ENCODE results near the gene PCBP1. TPM values are rescaled to one million over a fixed set of nuclear protein-coding genes. Genes with fewer than 3 reads are reported as not detected.
"Not testable (repeated sequence)": the region's sequence is repeated elsewhere in the genome, so short reads cannot be mapped to it uniquely, and the experiment has no call there.

PCBP1 gene
- polyA plus RNA-seq, 1 donor = 298 TPM

GRCh38 chr2:70095720-70096670, 8.7 kb downstream of the PCBP1 start:
- WGBS (ENCODE audit: insufficient coverage, low lambda C conversion rate) = 100% methylated on average over 1 of the region's 16 CpGs
- Histone ChIP-seq H3K9me3 (ENCODE audit: control insufficient read depth, low read depth, low read length) (no peaks in the 10 kb centered on the region), H3K4me1 (ENCODE audit: control insufficient read depth, insufficient read depth, low read length) (no peaks in the 10 kb centered on the region), H3K27ac (ENCODE audit: low read length) (no peak overlapping the region), H3K4me3 (ENCODE audit: low read length) (no peak overlapping the region), H3K27me3 (ENCODE audit: control insufficient read depth, insufficient read depth, low read length) (no peaks in the 10 kb centered on the region), H3K36me3 (ENCODE audit: control insufficient read depth, insufficient read depth, low read length) (no peaks in the 10 kb centered on the region)
- DNase-seq = no peak

GRCh38 chr2:70098032-70098431, 10.8 kb downstream of the PCBP1 start:
- Histone ChIP-seq H3K4me3 (ENCODE audit: low read length) (no peak overlapping the region), H3K27ac (ENCODE audit: low read length) (no peak overlapping the region), H3K27me3 (ENCODE audit: control insufficient read depth, insufficient read depth, low read length) (no peaks in the 10 kb centered on the region), H3K36me3 (ENCODE audit: control insufficient read depth, insufficient read depth, low read length) (no peaks in the 10 kb centered on the region), H3K4me1 (ENCODE audit: control insufficient read depth, insufficient read depth, low read length) (no peaks in the 10 kb centered on the region), H3K9me3 (ENCODE audit: control insufficient read depth, low read depth, low read length) (no peaks in the 10 kb centered on the region)
- WGBS (ENCODE audit: insufficient coverage, low lambda C conversion rate) = no CpG with 5 or more reads among the region's 4 CpGs
- DNase-seq = no peak

- H3K4me1 ChIP-seq (ENCODE audit: control insufficient read depth, insufficient read depth, low read length) = no peaks in the 10 kb centered on the region
- H3K4me3 ChIP-seq (ENCODE audit: low read length) = no peak overlapping the region
- no peaks in the 10 kb centered on the region for H3K36me3 ChIP-seq (ENCODE audit: control insufficient read depth, insufficient read depth, low read length)
- no peak for DNase-seq
- H3K9me3 ChIP-seq (ENCODE audit: control insufficient read depth, low read depth, low read length) = no peaks in the 10 kb centered on the region
- no peak overlapping the region for H3K27ac ChIP-seq (ENCODE audit: low read length)
- no peaks in the 10 kb centered on the region for H3K27me3 ChIP-seq (ENCODE audit: control insufficient read depth, insufficient read depth, low read length)
- WGBS (ENCODE audit: insufficient coverage, low lambda C conversion rate) = no CpG with 5 or more reads among the region's 2 CpGs
Measured at GRCh38 chr2:70099270-70099669, 12.0 kb downstream of the PCBP1 start.

- no peaks in the 10 kb centered on the region for H3K4me1 ChIP-seq (ENCODE audit: control insufficient read depth, insufficient read depth, low read length)
- DNase-seq = no peak
- no peaks in the 10 kb centered on the region for H3K27me3 ChIP-seq (ENCODE audit: control insufficient read depth, insufficient read depth, low read length)
- no peak overlapping the region for H3K4me3 ChIP-seq (ENCODE audit: low read length)
- no CpG with 5 or more reads among the region's 6 CpGs for WGBS (ENCODE audit: insufficient coverage, low lambda C conversion rate)
- H3K9me3 ChIP-seq (ENCODE audit: control insufficient read depth, low read depth, low read length) = no peaks in the 10 kb centered on the region
- H3K27ac ChIP-seq (ENCODE audit: low read length) = no peak overlapping the region
- H3K36me3 ChIP-seq (ENCODE audit: control insufficient read depth, insufficient read depth, low read length) = no peaks in the 10 kb centered on the region
Measured at GRCh38 chr2:70101174-70101573, 13.9 kb downstream of the PCBP1 start.

- not testable (repeated sequence) for H3K27ac ChIP-seq (ENCODE audit: low read length); H3K36me3 ChIP-seq (ENCODE audit: control insufficient read depth, insufficient read depth, low read length); H3K9me3 ChIP-seq (ENCODE audit: control insufficient read depth, low read depth, low read length); H3K27me3 ChIP-seq (ENCODE audit: control insufficient read depth, insufficient read depth, low read length); H3K4me1 ChIP-seq (ENCODE audit: control insufficient read depth, insufficient read depth, low read length); H3K4me3 ChIP-seq (ENCODE audit: low read length); DNase-seq
- no CpG with 5 or more reads among the region's 11 CpGs for WGBS (ENCODE audit: insufficient coverage, low lambda C conversion rate)
Measured at GRCh38 chr2:70101686-70102085, 14.4 kb downstream of the PCBP1 start.

- H3K27ac ChIP-seq (ENCODE audit: low read length); H3K4me3 ChIP-seq (ENCODE audit: low read length); H3K36me3 ChIP-seq (ENCODE audit: control insufficient read depth, insufficient read depth, low read length); DNase-seq; H3K9me3 ChIP-seq (ENCODE audit: control insufficient read depth, low read depth, low read length); H3K27me3 ChIP-seq (ENCODE audit: control insufficient read depth, insufficient read depth, low read length); H3K4me1 ChIP-seq (ENCODE audit: control insufficient read depth, insufficient read depth, low read length): not testable (repeated sequence)
- WGBS (ENCODE audit: insufficient coverage, low lambda C conversion rate) = 95% methylated on average over 4 of the region's 29 CpGs
Measured at GRCh38 chr2:70102323-70102905, 15.1 kb downstream of the PCBP1 start.

- no peak for DNase-seq
- H3K36me3 ChIP-seq (ENCODE audit: control insufficient read depth, insufficient read depth, low read length) = no peaks in the 10 kb centered on the region
- WGBS (ENCODE audit: insufficient coverage, low lambda C conversion rate) = no CpG with 5 or more reads among the region's 5 CpGs
- H3K27ac ChIP-seq (ENCODE audit: low read length) = peak overlapping the region; percentile 68
- H3K4me3 ChIP-seq (ENCODE audit: low read length) = no peak overlapping the region
- no peaks in the 10 kb centered on the region for H3K27me3 ChIP-seq (ENCODE audit: control insufficient read depth, insufficient read depth, low read length)
- peaks cover 15% of the 10 kb centered on the region for H3K4me1 ChIP-seq (ENCODE audit: control insufficient read depth, insufficient read depth, low read length)
- H3K9me3 ChIP-seq (ENCODE audit: control insufficient read depth, low read depth, low read length) = no peaks in the 10 kb centered on the region
Measured at GRCh38 chr2:70103531-70104061, 16.3 kb downstream of the PCBP1 start.

- Histone ChIP-seq H3K9me3 (ENCODE audit: control insufficient read depth, low read depth, low read length) (no peaks in the 10 kb centered on the region), H3K27ac (ENCODE audit: low read length) (peak overlapping the region; percentile 68), H3K4me1 (ENCODE audit: control insufficient read depth, insufficient read depth, low read length) (peaks cover 22% of the 10 kb centered on the region), H3K36me3 (ENCODE audit: control insufficient read depth, insufficient read depth, low read length) (no peaks in the 10 kb centered on the region), H3K27me3 (ENCODE audit: control insufficient read depth, insufficient read depth, low read length) (no peaks in the 10 kb centered on the region), H3K4me3 (ENCODE audit: low read length) (no peak overlapping the region)
- 31% methylated on average over 3 of the region's 11 CpGs for WGBS (ENCODE audit: insufficient coverage, low lambda C conversion rate)
- DNase-seq = peak; percentile 63 to 90
Measured at GRCh38 chr2:70104231-70105111, 17.2 kb downstream of the PCBP1 start.

- not testable (repeated sequence) for H3K27me3 ChIP-seq (ENCODE audit: control insufficient read depth, insufficient read depth, low read length); H3K36me3 ChIP-seq (ENCODE audit: control insufficient read depth, insufficient read depth, low read length); H3K4me3 ChIP-seq (ENCODE audit: low read length); DNase-seq; H3K9me3 ChIP-seq (ENCODE audit: control insufficient read depth, low read depth, low read length); H3K27ac ChIP-seq (ENCODE audit: low read length)
- peaks cover 22% of the 10 kb centered on the region for H3K4me1 ChIP-seq (ENCODE audit: control insufficient read depth, insufficient read depth, low read length)
- no CpG with 5 or more reads among the region's 8 CpGs for WGBS (ENCODE audit: insufficient coverage, low lambda C conversion rate)
Measured at GRCh38 chr2:70106138-70106537, 18.9 kb downstream of the PCBP1 start.

GRCh38 chr2:70110397-70110796, 23.1 kb downstream of the PCBP1 start:
- H3K27me3 ChIP-seq (ENCODE audit: control insufficient read depth, insufficient read depth, low read length); DNase-seq; H3K36me3 ChIP-seq (ENCODE audit: control insufficient read depth, insufficient read depth, low read length); H3K4me3 ChIP-seq (ENCODE audit: low read length); H3K9me3 ChIP-seq (ENCODE audit: control insufficient read depth, low read depth, low read length): not testable (repeated sequence)
- H3K4me1 ChIP-seq (ENCODE audit: control insufficient read depth, insufficient read depth, low read length) = peaks cover 38% of the 10 kb centered on the region
- peak overlapping the region; percentile 96 for H3K27ac ChIP-seq (ENCODE audit: low read length)
- no CpG with 5 or more reads among the region's 5 CpGs for WGBS (ENCODE audit: insufficient coverage, low lambda C conversion rate)
